Measurements from ENCODE around the gene CACTIN. TPM values are rescaled to one million over a fixed set of nuclear protein-coding genes. Genes with fewer than 3 reads are reported as not detected.

The CACTIN gene
- total and polyA plus RNA-seq, 2 of the 4 experiments (the other 2 are of a cell fraction) = 10.8 to 19.5 TPM

GRCh38 chr19:3620817-3621547 is 5.6 kb downstream of the CACTIN start (continued):
- TF ChIP-seq POLR2A (IDR thresholded peaks at IDR 0.05; ENCODE audit: low read depth, low read length) = no peak

GRCh38 chr19:3620145-3620816 is 6.3 kb downstream of the CACTIN start:
- Histone ChIP-seq H2AK9ac (replicated peaks; ENCODE audit: low read depth, low read length, poor library complexity) (no peak overlapping the region), H3K23ac (ENCODE audit: low read depth, low read length) (no peak overlapping the region), H4K91ac (ENCODE audit: insufficient read depth, low read depth, low read length) (no peak overlapping the region), H3K4me2 (ENCODE audit: low read depth, low read length) (no peak overlapping the region), H3K4ac (ENCODE audit: low read depth, low read length) (no peak overlapping the region), H2BK5ac (ENCODE audit: low read depth, low read length, poor library complexity, severe bottlenecking) (no peak overlapping the region), H2BK20ac (ENCODE audit: low read depth, low read length) (no peak overlapping the region), H3K4me1 (ENCODE audit: control insufficient read depth, insufficient read depth, low read length) (peaks cover 3% of the 10 kb centered on the region; the same call in 1 of the 2 replicates), H2BK15ac (ENCODE audit: low read depth, low read length) (no peak overlapping the region), H4K8ac (ENCODE audit: low read depth in 2 of 2, low read length in 2 of 2) (no peak overlapping the region), H4K5ac (ENCODE audit: low read depth, low read length) (no peak overlapping the region), H2AK5ac (ENCODE audit: low read depth, low read length) (no peak overlapping the region), H2BK120ac (ENCODE audit: low read depth, low read length) (no peak overlapping the region), H3K9me3 (ENCODE audit: control insufficient read depth, insufficient read depth, low read length) (no peaks in the 10 kb centered on the region), H3K27ac (ENCODE audit: insufficient read depth, low read length) (no peak overlapping the region), H3K27me3 (ENCODE audit: control insufficient read depth, insufficient read depth, low read length) (no peaks in the 10 kb centered on the region), H4K20me1 (ENCODE audit: insufficient read depth, low read length) (peaks cover 10% of the 10 kb centered on the region; the same call in 1 of the 2 replicates), H3K14ac (replicated peaks; ENCODE audit: low read depth, low read length) (no peak overlapping the region), H2AFZ (replicated peaks; ENCODE audit: low read length, poor library complexity) (no peak overlapping the region), H3K9ac (ENCODE audit: low read depth, low read length) (no peak overlapping the region), H3K4me3 (ENCODE audit: insufficient read depth, low read depth, low read length) (no peak overlapping the region), H3K9me1 (ENCODE audit: insufficient read depth, low read length) (no peaks in the 10 kb centered on the region), H3K18ac (ENCODE audit: low read depth, low read length) (no peak overlapping the region), H3K36me3 (ENCODE audit: control insufficient read depth, insufficient read depth, low read length) (peaks cover 28% of the 10 kb centered on the region), H3K79me1 (ENCODE audit: low read depth in 1 of 2, low read length in 2 of 2) (peaks cover 6 to 28% of the 10 kb centered on the region in 2 experiments; a peak in 2 of 4 replicates), H3K56ac (ENCODE audit: extremely low read depth, insufficient read depth, low read length) (no peak overlapping the region)
- dilution Hi-C loops (cut with HindIII; ENCODE audit: low sequenced_read_pairs, unreplicated experiment) (no loop called here), intact Hi-C loops (cut with micrococcal nuclease) (no loop called here), in situ Hi-C loops (cut with MboI; ENCODE audit: low sequenced_read_pairs) (loop anchor here (25.0 kb wide), 1 partner anchor 308 kb away; no protein-coding TSS in a partner anchor)
- BruUV-seq (replicated peaks) = no TSS peak
- ChIA-PET POLR2A (ENCODE audit: unreplicated experiment) (no interaction called here), CTCF (no interaction called here)
- 68% methylated on average over 3 of the region's 19 CpGs; no CpG with 5 or more reads in 1 of the 2 experiments for WGBS, 2 experiments (ENCODE audit: extremely low coverage in 2 of 2, insufficient read length in 1 of 2)
- no peak for ATAC-seq (ENCODE audit: low read depth)
- no peak for TF ChIP-seq FOS (IDR thresholded peaks at IDR 0.05; ENCODE audit: low read depth, low read length)
- TF ChIP-seq RCOR1 (IDR thresholded peaks at IDR 0.05; ENCODE audit: insufficient replicate concordance, low read length) = no peak
- no peak for TF ChIP-seq CHD1 (IDR thresholded peaks at IDR 0.05; ENCODE audit: low read depth, low read length)
- TF ChIP-seq BHLHE40 (IDR thresholded peaks at IDR 0.05; ENCODE audit: low read depth, low read length) = no peak
- TF ChIP-seq RAD21 (IDR thresholded peaks at IDR 0.05; ENCODE audit: low read length) = no peak
- no peak for TF ChIP-seq ELK1 (IDR thresholded peaks at IDR 0.05; ENCODE audit: borderline replicate concordance, low read depth, low read length)
- TF ChIP-seq RFX5 (IDR thresholded peaks at IDR 0.05; ENCODE audit: low read depth, low read length) = no peak
- TF ChIP-seq SMC3 (IDR thresholded peaks at IDR 0.05; ENCODE audit: low read depth, low read length) = no peak
- no peak for TF ChIP-seq POLR2A (IDR thresholded peaks at IDR 0.05; ENCODE audit: low read depth, low read length)
- no peak for TF ChIP-seq MXI1 (IDR thresholded peaks at IDR 0.05; ENCODE audit: borderline replicate concordance, low read depth, low read length)
- no peak for TF ChIP-seq MAFK (IDR thresholded peaks at IDR 0.05; ENCODE audit: low read depth, low read length)
- no peak for TF ChIP-seq MAZ (IDR thresholded peaks at IDR 0.05; ENCODE audit: borderline replicate concordance, low read depth, low read length)
- TF ChIP-seq CTCF (conservative IDR thresholded peaks at IDR 0.05; ENCODE audit: low read depth, low read length) = no peak
- DNase-seq = no peak

Measured in IMR-90 (cell line).